WTC11 (cell line): ENCODE results near the gene CCDC68. TPM values are rescaled to one million over a fixed set of nuclear protein-coding genes. Genes with fewer than 3 reads are reported as not detected.
"Not testable (repeated sequence)": the region's sequence is repeated elsewhere in the genome, so short reads cannot be mapped to it uniquely, and the experiment has no call there.

ENCODE experiments used
- ATAC-seq: fragments of 200-7000 bp; cut with Tn5 transposase; 2 replicates; pipeline ENCODE4 v1.10.0; 2021; ENCODE audit warnings: mild to moderate bottlenecking, moderate library complexity
- CTCF ChIA-PET: fragments of 300-600 bp; sonication (Branson Sonifier 250); formaldehyde crosslinking; loops from one replicate; lab custom pipeline; 2021; ENCODE audit warnings: antibody characterized with exemption; lab: Charles Lee
- POLR2A ChIA-PET: fragments of 350-600 bp; sonication (Branson Sonifier 250); formaldehyde crosslinking; loops from one replicate; lab custom pipeline; 2021; ENCODE audit warnings: antibody characterized with exemption; lab: Charles Lee
- DNase-seq: peaks from one replicate; pipeline ENCODE4 v3.0.0; 2021; ENCODE audit warnings: low spot score
- H3K27ac Mint-ChIP-seq: 2 replicates; pipeline ENCODE4 v1.8.0; 2021; ENCODE audit warnings: mixed read lengths
- H3K27me3 Mint-ChIP-seq: 2 replicates; pipeline ENCODE4 v1.8.0; 2021; ENCODE audit warnings: low read depth, mild to moderate bottlenecking, moderate library complexity, mixed read lengths
- H3K36me3 Mint-ChIP-seq: 2 replicates; pipeline ENCODE4 v1.8.0; 2021; ENCODE audit warnings: mixed read lengths
- H3K4me1 Mint-ChIP-seq: 2 replicates; pipeline ENCODE4 v1.8.0; 2022; ENCODE audit warnings: mixed read lengths
- H3K4me3 Mint-ChIP-seq: 2 replicates; pipeline ENCODE4 v1.8.0; 2021; ENCODE audit warnings: mild to moderate bottlenecking, moderate library complexity, mixed read lengths
- H3K9me3 Mint-ChIP-seq: 2 replicates; pipeline ENCODE4 v1.8.0; 2021; ENCODE audit warnings: mixed read lengths
- ARID4B ChIP-seq: sonication (generic); formaldehyde crosslinking; IDR thresholded peaks from 2 replicates; pipeline ENCODE4 v1.8.0; 2023; ENCODE audit warnings: missing genetic modification reagents, mild to moderate bottlenecking, borderline replicate concordance
- ATF1 ChIP-seq: sonication (generic); formaldehyde crosslinking; IDR thresholded peaks from 2 replicates; pipeline ENCODE4 v1.8.1; 2023; ENCODE audit warnings: mild to moderate bottlenecking, moderate library complexity, missing genetic modification reagents
- ATF2 ChIP-seq: sonication (generic); formaldehyde crosslinking; IDR thresholded peaks from 2 replicates; pipeline ENCODE4 v1.8.1; 2022; ENCODE audit warnings: low read depth, missing genetic modification reagents, borderline replicate concordance
- CBFB ChIP-seq: sonication (generic); formaldehyde crosslinking; IDR thresholded peaks from 2 replicates; pipeline ENCODE4 v1.8.1; 2022; ENCODE audit warnings: mild to moderate bottlenecking, low read depth, missing genetic modification reagents
- CREM ChIP-seq: sonication (generic); formaldehyde crosslinking; IDR thresholded peaks from 2 replicates; pipeline ENCODE4 v1.8.1; 2022; ENCODE audit warnings: mild to moderate bottlenecking, missing genetic modification reagents, moderate library complexity
- E2F5 ChIP-seq: sonication (generic); formaldehyde crosslinking; IDR thresholded peaks from 2 replicates; pipeline ENCODE4 v1.8.1; 2022; ENCODE audit warnings: mild to moderate bottlenecking, moderate library complexity, missing genetic modification reagents
- ELF4 ChIP-seq: sonication (generic); formaldehyde crosslinking; IDR thresholded peaks from 2 replicates; pipeline ENCODE4 v1.8.1; 2022; ENCODE audit warnings: low read depth, mild to moderate bottlenecking, moderate library complexity, missing genetic modification reagents
- GTF2I ChIP-seq: fragments of 250-450 bp; sonication (Bioruptor Pico); conservative IDR thresholded peaks from 2 replicates; pipeline ENCODE4 v1.4.0; 2021; ENCODE audit warnings: mild to moderate bottlenecking
- JAZF1 ChIP-seq: fragments of 250-450 bp; sonication (Bioruptor Pico); IDR thresholded peaks from 2 replicates; pipeline ENCODE4 v1.9.0; 2021; ENCODE audit warnings: moderate library complexity, mild to moderate bottlenecking, inconsistent platforms
- MAX ChIP-seq: sonication (generic); formaldehyde crosslinking; IDR thresholded peaks from 2 replicates; pipeline ENCODE4 v1.8.0; 2022; ENCODE audit warnings: mild to moderate bottlenecking, missing genetic modification reagents
- NFYB ChIP-seq: sonication (generic); formaldehyde crosslinking; conservative IDR thresholded peaks from 2 replicates; pipeline ENCODE4 v1.8.0; 2022; ENCODE audit warnings: low read depth, missing genetic modification reagents
- NR1H2 ChIP-seq: sonication (generic); formaldehyde crosslinking; IDR thresholded peaks from 2 replicates; pipeline ENCODE4 v1.9.0; 2021; ENCODE audit warnings: mild to moderate bottlenecking, moderate library complexity, missing genetic modification reagents
- NR2C2 ChIP-seq: sonication (generic); formaldehyde crosslinking; IDR thresholded peaks from 2 replicates; pipeline ENCODE4 v1.8.0; 2022; ENCODE audit warnings: mild to moderate bottlenecking, missing genetic modification reagents
- OVOL2 ChIP-seq: fragments of 250-450 bp; sonication (Bioruptor Pico); IDR thresholded peaks from 2 replicates; pipeline ENCODE4 v1.9.0; 2021; ENCODE audit warnings: mild to moderate bottlenecking, borderline replicate concordance
- PRRX2 ChIP-seq: fragments of 250-450 bp; sonication (Bioruptor Pico); IDR thresholded peaks from 2 replicates; pipeline ENCODE4 v1.8.0; 2021; ENCODE audit warnings: mild to moderate bottlenecking
- SMAD3 ChIP-seq: sonication (generic); formaldehyde crosslinking; IDR thresholded peaks from 2 replicates; pipeline ENCODE4 v1.8.0; 2022; ENCODE audit warnings: missing genetic modification reagents, mild to moderate bottlenecking, borderline replicate concordance
- SOX15 ChIP-seq: fragments of 250-450 bp; sonication (Bioruptor Pico); IDR thresholded peaks from 2 replicates; pipeline ENCODE4 v1.9.0; 2021; ENCODE audit warnings: mild to moderate bottlenecking
- USF2 ChIP-seq: sonication (generic); formaldehyde crosslinking; IDR thresholded peaks from 2 replicates; pipeline ENCODE4 v1.8.1; 2023; ENCODE audit warnings: mild to moderate bottlenecking, missing genetic modification reagents, moderate library complexity
- ZNF281 ChIP-seq: sonication (generic); formaldehyde crosslinking; IDR thresholded peaks from 2 replicates; pipeline ENCODE4 v1.8.0; 2023; ENCODE audit warnings: mild to moderate bottlenecking, missing genetic modification reagents
- ZNF416 ChIP-seq: fragments of 250-450 bp; sonication (Bioruptor Pico); IDR thresholded peaks from 2 replicates; pipeline ENCODE4 v1.9.0; 2021; ENCODE audit warnings: mild to moderate bottlenecking, inconsistent platforms
- ZNF425 ChIP-seq: fragments of 250-450 bp; sonication (Bioruptor Pico); conservative IDR thresholded peaks from 2 replicates; pipeline ENCODE4 v1.9.0; 2021; ENCODE audit warnings: mild to moderate bottlenecking
- total RNA-seq: library from RNA; stranded (reverse); gene quantifications from 3 replicates; pipeline ENCODE4 v1.2.3, GENCODE V29; 2021

Gene CCDC68
- total RNA-seq, 1 experiment from 2014 or later, result 0.92 TPM

- DNase-seq (no peak), ATAC-seq (no peak)
- Mint-ChIP-seq H3K9me3 (peaks cover 4% of the 10 kb centered on the region; the same call in 1 of the 2 replicates), H3K27me3 (no peaks in the 10 kb centered on the region), H3K27ac (no peak overlapping the region), H3K36me3 (no peaks in the 10 kb centered on the region), H3K4me1 (no peaks in the 10 kb centered on the region), H3K4me3 (no peak overlapping the region)
- POLR2A ChIA-PET, result no interaction called here
- CTCF ChIA-PET, result no interaction called here
- TF ChIP-seq GTF2I (CRISPR knock-in tag) (no peak), USF2 (CRISPR knock-in tag) (no peak), MAX (CRISPR knock-in tag) (no peak), NR2C2 (CRISPR knock-in tag) (no peak), PRRX2 (CRISPR knock-in tag) (no peak), ATF2 (no peak), NFYB (CRISPR knock-in tag) (no peak), ATF1 (no peak), ARID4B (CRISPR knock-in tag) (no peak), SMAD3 (CRISPR knock-in tag) (no peak)
These were observed 9.5 kb upstream of the CCDC68 start for GRCh38 chr18:54968807-54969206.

- CTCF ChIA-PET, H3K4me1 Mint-ChIP-seq, POLR2A ChIA-PET, DNase-seq, H3K36me3 Mint-ChIP-seq, H3K27me3 Mint-ChIP-seq, H3K9me3 Mint-ChIP-seq, H3K27ac Mint-ChIP-seq, ATAC-seq, H3K4me3 Mint-ChIP-seq: not testable (repeated sequence)
These were observed 9.0 kb upstream of the CCDC68 start for GRCh38 chr18:54968237-54968636.

- ATAC-seq, result no peak
- H3K27ac Mint-ChIP-seq, result no peak overlapping the region
- TF ChIP-seq ZNF281 (CRISPR knock-in tag) (no peak), OVOL2 (CRISPR knock-in tag) (no peak), ZNF425 (CRISPR knock-in tag) (no peak), SOX15 (no peak), ELF4 (CRISPR knock-in tag) (no peak), JAZF1 (no peak), E2F5 (CRISPR knock-in tag) (no peak), CBFB (CRISPR knock-in tag) (no peak), NR1H2 (no peak), ZNF416 (CRISPR knock-in tag) (no peak), CREM (CRISPR knock-in tag) (no peak)
These were observed 8.5 kb upstream of the CCDC68 start for GRCh38 chr18:54967786-54968185.

More at GRCh38 chr18:54967786-54968185, 8.5 kb upstream of the CCDC68 start:
- Mint-ChIP-seq H3K4me3 (no peak overlapping the region), H3K4me1 (0 out of 2 replicates have a peak, but pooled peaks cover 4% of the 10 kb centered on the region), H3K9me3 (peaks cover 4% of the 10 kb centered on the region; the same call in 1 of the 2 replicates), H3K36me3 (no peaks in the 10 kb centered on the region), H3K27me3 (no peaks in the 10 kb centered on the region)
- CTCF ChIA-PET, result no interaction called here
- DNase-seq, result no peak
- POLR2A ChIA-PET, result no interaction called here
